ENCODE results near the gene RPL13.

RPL13 gene

GRCh38 chr16:89561142-89561883, 831 bp downstream of the RPL13 start:
- Histone ChIP-seq H2AFZ (ENCODE audit: low read length) (no peak overlapping the region), H3K9me3 (replicated peaks; ENCODE audit: insufficient read depth, low read length) (no peaks in the 10 kb centered on the region), H3K9ac (ENCODE audit: low read length) (peak overlapping the region; percentile 93), H3K27me3 (replicated peaks; ENCODE audit: insufficient read depth, low read length) (no peaks in the 10 kb centered on the region), H3K4me2 (ENCODE audit: low read depth, low read length) (peak overlapping the region; percentile 46), H3K27ac (ENCODE audit: low read length) (peak overlapping the region; percentile 74; the same call in 1 of the 2 replicates), H3K4me3 (ENCODE audit: low read length) (peak overlapping the region; percentile 83), H3K79me2 (ENCODE audit: low read length) (peaks cover 24% of the 10 kb centered on the region), H4K20me1 (ENCODE audit: insufficient read depth, low read length) (peaks cover 16% of the 10 kb centered on the region), H3F3A (ENCODE audit: insufficient read depth, low read length) (peaks cover 31% of the 10 kb centered on the region), H3K36me3 (replicated peaks; ENCODE audit: insufficient read depth, low read length) (no peaks in the 10 kb centered on the region), H3K9me2 (replicated peaks; ENCODE audit: insufficient read depth, low read length) (no peaks in the 10 kb centered on the region), H3K4me1 (ENCODE audit: low read length) (peaks cover 8% of the 10 kb centered on the region; the same call in 1 of the 2 replicates)
- TF ChIP-seq CTCF (IDR thresholded peaks at IDR 0.05; ENCODE audit: low read length) = no peak
- no peak for TF ChIP-seq EZH2phosphoT487 (IDR thresholded peaks at IDR 0.05; ENCODE audit: low read length)
- no peak for TF ChIP-seq EZH2 (optimal IDR thresholded peaks at IDR 0.05; ENCODE audit: low read depth, low read length)
- no peak for DNase-seq

- peak overlapping the region; percentile 46 for H3K4me2 ChIP-seq (ENCODE audit: low read depth, low read length)
- no peak for DNase-seq
- H3K4me3 ChIP-seq (ENCODE audit: low read length) = peak overlapping the region; percentile 83
- H4K20me1 ChIP-seq (ENCODE audit: insufficient read depth, low read length) = peaks cover 16% of the 10 kb centered on the region
- peaks cover 24% of the 10 kb centered on the region for H3K79me2 ChIP-seq (ENCODE audit: low read length)
- TF ChIP-seq EZH2phosphoT487 (IDR thresholded peaks at IDR 0.05; ENCODE audit: low read length) (no peak), CTCF (IDR thresholded peaks at IDR 0.05; ENCODE audit: low read length) (no peak), EZH2 (optimal IDR thresholded peaks at IDR 0.05; ENCODE audit: low read depth, low read length) (no peak)
- H3F3A ChIP-seq (ENCODE audit: insufficient read depth, low read length) = peaks cover 31% of the 10 kb centered on the region
- no peaks in the 10 kb centered on the region for H3K9me2 ChIP-seq (replicated peaks; ENCODE audit: insufficient read depth, low read length)
- peak overlapping the region; percentile 93; the same call in 1 of the 2 replicates for H3K9ac ChIP-seq (ENCODE audit: low read length)
- H3K9me3 ChIP-seq (replicated peaks; ENCODE audit: insufficient read depth, low read length) = no peaks in the 10 kb centered on the region
- H3K36me3 ChIP-seq (replicated peaks; ENCODE audit: insufficient read depth, low read length) = no peaks in the 10 kb centered on the region
- H2AFZ ChIP-seq (ENCODE audit: low read length) = no peak overlapping the region
- H3K27ac ChIP-seq (ENCODE audit: low read length) = no peak overlapping the region
- peaks cover 8% of the 10 kb centered on the region; the same call in 1 of the 2 replicates for H3K4me1 ChIP-seq (ENCODE audit: low read length)
- H3K27me3 ChIP-seq (replicated peaks; ENCODE audit: insufficient read depth, low read length) = no peaks in the 10 kb centered on the region
Measured at GRCh38 chr16:89561884-89562599, 1.6 kb downstream of the RPL13 start.

- Histone ChIP-seq H3K9me3 (replicated peaks; ENCODE audit: insufficient read depth, low read length) (no peaks in the 10 kb centered on the region), H3K27me3 (replicated peaks; ENCODE audit: insufficient read depth, low read length) (no peaks in the 10 kb centered on the region), H3K9me2 (replicated peaks; ENCODE audit: insufficient read depth, low read length) (no peaks in the 10 kb centered on the region), H3K9ac (ENCODE audit: low read length) (no peak overlapping the region), H3K36me3 (replicated peaks; ENCODE audit: insufficient read depth, low read length) (no peaks in the 10 kb centered on the region), H4K20me1 (ENCODE audit: insufficient read depth, low read length) (peaks cover 16% of the 10 kb centered on the region), H3K27ac (ENCODE audit: low read length) (no peak overlapping the region), H3K4me3 (ENCODE audit: low read length) (no peak overlapping the region), H2AFZ (ENCODE audit: low read length) (no peak overlapping the region), H3F3A (ENCODE audit: insufficient read depth, low read length) (peaks cover 31% of the 10 kb centered on the region), H3K4me1 (ENCODE audit: low read length) (peaks cover 8% of the 10 kb centered on the region; the same call in 1 of the 2 replicates), H3K79me2 (ENCODE audit: low read length) (peaks cover 24% of the 10 kb centered on the region), H3K4me2 (ENCODE audit: low read depth, low read length) (peak overlapping the region; percentile 46; the same call in 1 of the 2 replicates)
- TF ChIP-seq EZH2 (optimal IDR thresholded peaks at IDR 0.05; ENCODE audit: low read depth, low read length) (no peak), CTCF (IDR thresholded peaks at IDR 0.05; ENCODE audit: low read length) (no peak), EZH2phosphoT487 (IDR thresholded peaks at IDR 0.05; ENCODE audit: low read length) (no peak)
- DNase-seq = no peak
Measured at GRCh38 chr16:89562939-89563338, 2.5 kb downstream of the RPL13 start.

Data from MM.1S (cell line).